ENCODE data around the gene CELSR1.
"Not testable (repeated sequence)": the region's sequence is repeated elsewhere in the genome, so short reads cannot be mapped to it uniquely, and the experiment has no call there.

Gene CELSR1

DNA sequence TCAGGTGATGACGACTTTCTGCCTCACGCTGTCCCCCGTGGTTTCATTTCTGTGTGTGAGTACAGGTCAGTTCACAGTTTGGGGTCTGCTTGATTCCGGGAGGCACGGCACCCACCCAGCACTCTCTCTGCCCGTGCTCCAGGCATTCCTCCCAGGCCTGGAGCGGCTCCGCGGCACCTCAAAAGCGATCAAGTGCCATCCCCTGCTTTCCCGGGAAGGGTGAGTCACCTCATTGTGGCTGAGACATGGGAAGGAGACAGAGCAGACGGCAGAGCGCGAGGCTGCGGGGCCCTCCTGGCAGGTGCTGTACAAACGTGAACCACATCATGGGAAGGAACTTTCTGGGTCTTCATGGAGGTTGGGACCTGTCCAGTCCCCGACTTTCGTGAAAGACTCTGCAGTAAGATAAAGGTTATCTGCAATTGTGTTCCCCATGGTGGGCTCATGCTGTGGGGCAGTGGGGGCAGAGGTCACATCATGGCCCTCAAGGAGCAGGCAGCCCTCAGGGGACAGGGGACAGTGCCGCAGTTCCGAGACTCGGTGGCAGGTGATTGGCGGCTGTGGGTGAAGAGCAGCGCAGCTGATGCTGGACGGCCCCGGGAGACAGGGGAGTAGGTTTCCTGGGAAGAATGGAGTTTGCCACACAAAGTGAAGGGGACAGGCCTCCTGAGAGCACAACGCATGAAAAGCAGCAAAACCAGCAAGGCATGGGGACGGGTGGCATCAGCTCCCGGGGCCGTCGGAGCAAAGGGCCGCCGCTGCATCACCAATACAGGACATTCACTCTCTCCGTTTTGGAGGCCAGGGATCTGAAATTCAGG, 65.3 kb downstream of the CELSR1 start:
- H3K36me3 ChIP-seq: no peaks in the 10 kb centered on the region
- H3K4me3 ChIP-seq (ENCODE audit: low read depth, low read length): no peak overlapping the region
- no peaks in the 10 kb centered on the region; the same call in 1 of the 2 replicates for H3K9me3 ChIP-seq
- TF ChIP-seq, protein P1, sequence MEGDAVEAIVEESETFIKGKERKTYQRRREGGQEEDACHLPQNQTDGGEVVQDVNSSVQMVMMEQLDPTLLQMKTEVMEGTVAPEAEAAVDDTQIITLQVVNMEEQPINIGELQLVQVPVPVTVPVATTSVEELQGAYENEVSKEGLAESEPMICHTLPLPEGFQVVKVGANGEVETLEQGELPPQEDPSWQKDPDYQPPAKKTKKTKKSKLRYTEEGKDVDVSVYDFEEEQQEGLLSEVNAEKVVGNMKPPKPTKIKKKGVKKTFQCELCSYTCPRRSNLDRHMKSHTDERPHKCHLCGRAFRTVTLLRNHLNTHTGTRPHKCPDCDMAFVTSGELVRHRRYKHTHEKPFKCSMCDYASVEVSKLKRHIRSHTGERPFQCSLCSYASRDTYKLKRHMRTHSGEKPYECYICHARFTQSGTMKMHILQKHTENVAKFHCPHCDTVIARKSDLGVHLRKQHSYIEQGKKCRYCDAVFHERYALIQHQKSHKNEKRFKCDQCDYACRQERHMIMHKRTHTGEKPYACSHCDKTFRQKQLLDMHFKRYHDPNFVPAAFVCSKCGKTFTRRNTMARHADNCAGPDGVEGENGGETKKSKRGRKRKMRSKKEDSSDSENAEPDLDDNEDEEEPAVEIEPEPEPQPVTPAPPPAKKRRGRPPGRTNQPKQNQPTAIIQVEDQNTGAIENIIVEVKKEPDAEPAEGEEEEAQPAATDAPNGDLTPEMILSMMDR (IDR thresholded peaks at IDR 0.05; ENCODE audit: low read depth, low read length): no peak
- no peaks in the 10 kb centered on the region for H3K4me1 ChIP-seq
- H3K27me3 ChIP-seq: no peaks in the 10 kb centered on the region
- DNase-seq: no peak

DNA sequence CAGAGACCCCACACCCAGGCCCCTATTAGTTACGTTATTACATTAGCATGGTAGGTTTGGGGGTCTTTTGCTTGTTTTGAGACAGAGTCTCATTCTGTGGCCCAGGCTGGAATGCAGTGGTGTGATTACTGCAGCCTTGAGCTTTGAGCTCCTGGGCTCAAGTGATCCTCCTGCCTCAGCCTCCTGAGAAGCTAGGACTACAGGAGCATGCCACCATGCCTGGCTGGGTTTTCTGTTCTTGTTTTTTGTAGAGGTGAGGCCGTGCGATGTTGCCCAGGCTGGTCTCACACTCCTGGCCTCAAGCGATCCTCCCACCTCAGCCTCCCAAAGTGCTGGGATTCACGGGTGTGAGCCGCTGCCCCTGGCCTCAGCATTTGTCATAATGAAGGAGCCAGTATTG, 66.1 kb downstream of the CELSR1 start:
- H3K9me3 ChIP-seq; H3K36me3 ChIP-seq; DNase-seq; H3K4me1 ChIP-seq; H3K27me3 ChIP-seq; H3K4me3 ChIP-seq (ENCODE audit: low read depth, low read length): not testable (repeated sequence)

DNA sequence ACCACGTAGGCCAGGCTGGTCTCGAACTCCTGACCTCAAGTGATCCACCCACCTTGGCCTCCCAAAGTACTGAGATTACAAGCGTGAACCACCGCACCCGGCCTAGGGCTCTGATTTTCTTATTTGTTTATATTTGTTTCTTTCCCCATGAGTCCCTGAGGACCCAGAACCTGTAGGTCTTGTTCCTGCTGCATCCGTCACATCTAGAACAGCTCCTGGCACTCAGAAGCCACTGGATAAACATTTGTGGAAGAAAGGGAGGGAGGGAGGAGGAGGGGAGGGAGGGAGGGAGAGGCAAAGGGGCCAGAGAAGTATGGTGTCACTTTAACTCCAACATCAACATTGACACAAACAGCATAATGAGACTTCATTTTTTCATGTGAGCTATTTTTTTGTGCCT, 67.7 kb downstream of the CELSR1 start:
- H3K27me3 ChIP-seq: no peaks in the 10 kb centered on the region
- no peaks in the 10 kb centered on the region for H3K9me3 ChIP-seq
- DNase-seq: no peak
- no peak overlapping the region for H3K4me3 ChIP-seq (ENCODE audit: low read depth, low read length)
- H3K36me3 ChIP-seq: no peaks in the 10 kb centered on the region
- TF ChIP-seq, protein P1 (IDR thresholded peaks at IDR 0.05; ENCODE audit: low read depth, low read length): no peak
- H3K4me1 ChIP-seq: no peaks in the 10 kb centered on the region

DNA sequence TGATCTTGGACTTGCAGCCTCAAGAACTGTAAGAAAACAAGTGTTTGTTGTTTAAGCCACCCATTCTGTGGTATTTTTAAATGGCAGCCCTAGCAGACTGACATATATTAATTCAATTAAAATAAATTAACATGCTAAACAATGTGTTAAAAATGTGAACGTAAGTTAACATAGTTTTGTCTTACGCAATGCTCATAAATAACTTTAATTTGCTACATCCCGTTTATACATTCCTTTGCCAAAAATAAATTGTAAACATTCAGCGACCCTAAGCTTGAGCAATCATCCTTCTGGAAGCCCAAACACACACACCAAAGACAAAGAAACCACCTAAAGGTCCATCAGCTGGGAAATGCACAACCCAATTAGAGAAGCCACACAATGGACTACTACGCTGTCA, 70.4 kb downstream of the CELSR1 start:
- H3K36me3 ChIP-seq: no peaks in the 10 kb centered on the region
- H3K4me3 ChIP-seq (ENCODE audit: low read depth, low read length): no peak overlapping the region
- H3K27me3 ChIP-seq: no peaks in the 10 kb centered on the region
- TF ChIP-seq, protein P1 (IDR thresholded peaks at IDR 0.05; ENCODE audit: low read depth, low read length): no peak
- DNase-seq: no peak
- H3K4me1 ChIP-seq: no peaks in the 10 kb centered on the region
- H3K9me3 ChIP-seq: no peaks in the 10 kb centered on the region

DNA sequence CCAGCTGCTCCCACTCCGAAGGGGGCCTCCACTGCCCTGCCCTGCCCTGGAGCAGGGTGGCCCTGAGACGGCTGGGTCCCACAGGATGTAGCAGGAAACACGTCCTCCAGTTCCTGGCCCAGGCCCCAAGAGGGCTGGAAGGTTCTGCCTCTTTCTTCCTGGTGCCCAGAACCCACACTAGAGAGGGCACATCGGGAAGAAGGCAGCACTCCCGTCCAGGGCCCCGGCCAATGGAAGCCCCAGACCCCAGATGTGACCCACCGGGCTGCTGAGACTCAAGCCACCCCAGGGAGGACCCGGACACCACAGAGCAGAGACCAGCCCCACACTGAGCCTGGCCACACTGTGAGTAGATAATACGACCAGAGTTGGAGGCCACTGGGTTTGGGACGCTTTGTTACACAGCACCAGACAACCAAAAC, 71.2 kb downstream of the CELSR1 start:
- no peaks in the 10 kb centered on the region for H3K4me1 ChIP-seq
- no peaks in the 10 kb centered on the region for H3K36me3 ChIP-seq
- no peaks in the 10 kb centered on the region for H3K9me3 ChIP-seq
- H3K4me3 ChIP-seq (ENCODE audit: low read depth, low read length): no peak overlapping the region
- TF ChIP-seq, protein P1 (IDR thresholded peaks at IDR 0.05; ENCODE audit: low read depth, low read length): no peak
- H3K27me3 ChIP-seq: no peaks in the 10 kb centered on the region
- no peak for DNase-seq

DNA sequence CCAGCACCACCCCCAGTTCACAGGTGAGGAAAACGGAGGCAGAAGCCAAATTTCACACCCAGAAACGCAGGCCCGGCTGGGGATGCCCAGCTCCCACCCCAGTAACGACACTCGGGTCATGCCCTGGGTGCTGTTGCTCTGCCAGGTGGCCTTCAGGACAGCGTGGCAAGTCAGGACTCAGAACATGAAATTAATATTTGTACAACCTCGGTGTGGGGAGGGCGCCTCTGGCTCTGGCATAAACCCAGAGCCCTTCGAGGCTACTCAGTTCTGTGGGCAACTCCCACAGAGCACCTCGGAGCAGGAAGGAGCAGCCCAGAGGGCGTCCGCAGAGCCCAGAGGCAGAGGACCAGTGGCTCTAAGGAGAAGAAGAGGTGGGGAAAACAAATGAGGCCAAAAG, 71.6 kb downstream of the CELSR1 start:
- DNase-seq: no peak
- TF ChIP-seq, protein P1 (IDR thresholded peaks at IDR 0.05; ENCODE audit: low read depth, low read length): no peak
- H3K27me3 ChIP-seq: no peaks in the 10 kb centered on the region
- no peaks in the 10 kb centered on the region for H3K9me3 ChIP-seq
- no peak overlapping the region for H3K4me3 ChIP-seq (ENCODE audit: low read depth, low read length)
- no peaks in the 10 kb centered on the region for H3K4me1 ChIP-seq
- no peaks in the 10 kb centered on the region for H3K36me3 ChIP-seq
